RWPE1 (cell line): ENCODE data around the gene TSLP.

Source experiments
- CTCF ChIA-PET: fragments of 350-600 bp; sonication (Branson Sonifier 250); formaldehyde crosslinking; extraction: SDS; loops from one replicate; lab custom pipeline; 2021; lab: Yijun Ruan, JAX
- POLR2A ChIA-PET: fragments of 400-600 bp; formaldehyde crosslinking; extraction: SDS; loops from one replicate; lab custom pipeline; 2020; ENCODE audit warnings: antibody characterized with exemption; ENCODE audit not compliant: low non-redundant PET; lab: Yijun Ruan, JAX
- DNase-seq: peaks from one replicate; pipeline ENCODE4 v3.0.0; 2012; ENCODE audit warnings: low spot score
- H3K27ac ChIP-seq: fragments of 450-650 bp; 2 replicates; pipeline ENCODE4 v1.5.1; 2017
- CTCF ChIP-seq: fragments of 450-650 bp; conservative IDR thresholded peaks from 2 replicates; pipeline ENCODE4 v1.5.1; 2017; ENCODE audit warnings: low read depth, mild to moderate bottlenecking

The TSLP gene

GRCh38 chr5:111111956-111112355, 40.4 kb downstream of the TSLP start:
- CTCF ChIA-PET, result interaction anchor here (0.6 kb wide), 1 partner anchor 112 kb away, joined by 3 read pairs; no protein-coding TSS in a partner anchor
- no peak overlapping the region for H3K27ac ChIP-seq
- POLR2A ChIA-PET, result no interaction called here
- TF ChIP-seq CTCF, result no peak
- DNase-seq, result no peak

GRCh38 chr5:111113678-111114077, 42.2 kb downstream of the TSLP start:
- no peak overlapping the region for H3K27ac ChIP-seq
- no peak for DNase-seq
- ChIA-PET POLR2A (no interaction called here), CTCF (interaction anchor here (0.7 to 2.9 kb wide), 2 partner anchors 11 to 230 kb away, joined by 3 to 12 read pairs; no protein-coding TSS in a partner anchor)
- no peak for TF ChIP-seq CTCF

GRCh38 chr5:111115229-111115628, 43.7 kb downstream of the TSLP start:
- no peak overlapping the region for H3K27ac ChIP-seq
- ChIA-PET CTCF (interaction anchor here (0.7 to 2.9 kb wide), 4 partner anchors 10 to 342 kb away, joined by 4 to 12 read pairs (median 5); no protein-coding TSS in a partner anchor), POLR2A (no interaction called here)
- no peak for DNase-seq
- no peak for TF ChIP-seq CTCF

- no peak for TF ChIP-seq CTCF
- no peak overlapping the region for H3K27ac ChIP-seq
- ChIA-PET POLR2A (no interaction called here), CTCF (no interaction called here)
- no peak for DNase-seq
Observed at GRCh38 chr5:111116550-111116949, 45.0 kb downstream of the TSLP start.

- TF ChIP-seq CTCF, result no peak
- no peak overlapping the region for H3K27ac ChIP-seq
- POLR2A ChIA-PET, result no interaction called here
- no peak for DNase-seq
- CTCF ChIA-PET, result no interaction called here
Observed at GRCh38 chr5:111117136-111117535, 45.6 kb downstream of the TSLP start.

GRCh38 chr5:111119221-111119620, 47.7 kb downstream of the TSLP start:
- DNase-seq, result no peak
- ChIA-PET POLR2A (no interaction called here), CTCF (no interaction called here)
- no peak overlapping the region for H3K27ac ChIP-seq
- TF ChIP-seq CTCF, result no peak
